GM23248 (cell line): ENCODE measurements around the gene UPF1. TPM values are rescaled to one million over a fixed set of nuclear protein-coding genes. Genes with fewer than 3 reads are reported as not detected.

Experiments
- DNase-seq: peaks from one replicate; pipeline ENCODE4 v3.0.0-alpha.2; 2015
- H2AFZ ChIP-seq: fragments of 200-600 bp; sonication (generic); 2 replicates; pipeline ENCODE4 v1.6.1; 2016; ENCODE audit warnings: antibody characterized with exemption
- H3F3A ChIP-seq: fragments of 200-600 bp; sonication (generic); 2 replicates; pipeline ENCODE4 v1.6.1; 2016; ENCODE audit warnings: mild to moderate bottlenecking, antibody characterized with exemption, mixed run types; ENCODE audit not compliant: insufficient read depth
- H3K27ac ChIP-seq: fragments of 200-600 bp; sonication (generic); 2 replicates; pipeline ENCODE4 v1.5.1; 2016; ENCODE audit warnings: mild to moderate bottlenecking
- H3K27me3 ChIP-seq: fragments of 200-600 bp; sonication (generic); replicated peaks from 2 replicates; pipeline ENCODE4 v1.6.1; 2016; ENCODE audit warnings: mild to moderate bottlenecking; ENCODE audit not compliant: insufficient read depth
- H3K36me3 ChIP-seq: fragments of 200-600 bp; sonication (generic); 2 replicates; pipeline ENCODE4 v1.6.1; 2016; ENCODE audit warnings: low read depth, mild to moderate bottlenecking
- H3K4me1 ChIP-seq: fragments of 200-600 bp; sonication (generic); 2 replicates; pipeline ENCODE4 v1.6.1; 2016; ENCODE audit warnings: mild to moderate bottlenecking; ENCODE audit not compliant: insufficient read depth
- H3K4me2 ChIP-seq: fragments of 200-600 bp; sonication (generic); one replicate; pipeline ENCODE4 v1.6.1; 2016; ENCODE audit warnings: mild to moderate bottlenecking; ENCODE audit not compliant: unreplicated experiment
- H3K4me3 ChIP-seq: fragments of 200-600 bp; sonication (generic); 2 replicates; pipeline ENCODE4 v1.5.1; 2016; ENCODE audit warnings: mild to moderate bottlenecking
- H3K79me2 ChIP-seq: fragments of 200-600 bp; sonication (generic); 2 replicates; pipeline ENCODE4 v1.6.1; 2016; ENCODE audit warnings: mild to moderate bottlenecking; ENCODE audit not compliant: insufficient read depth
- H3K9ac ChIP-seq: fragments of 200-600 bp; sonication (generic); 2 replicates; pipeline ENCODE4 v1.6.1; 2016; ENCODE audit warnings: mild to moderate bottlenecking
- H3K9me2 ChIP-seq: fragments of 200-600 bp; sonication (generic); 2 replicates; pipeline ENCODE4 v1.6.1; 2016; ENCODE audit warnings: mixed run types, mild to moderate bottlenecking, moderate library complexity; ENCODE audit not compliant: insufficient read depth
- H3K9me3 ChIP-seq: fragments of 200-600 bp; sonication (generic); one replicate; pipeline ENCODE4 v1.6.1; 2017; ENCODE audit warnings: low read depth
- H4K20me1 ChIP-seq: fragments of 200-600 bp; sonication (generic); 2 replicates; pipeline ENCODE4 v1.6.0; 2016; ENCODE audit not compliant: insufficient read depth
- EZH2 ChIP-seq: fragments of 200-600 bp; sonication (generic); IDR thresholded peaks from 2 replicates; pipeline ENCODE4 v1.6.1; 2018; ENCODE audit warnings: antibody characterized with exemption, mild to moderate bottlenecking; ENCODE audit not compliant: insufficient read depth, poor library complexity, severe bottlenecking
- EZH2phosphoT487 ChIP-seq: fragments of 200-600 bp; sonication (generic); IDR thresholded peaks from 2 replicates; pipeline ENCODE4 v1.6.1; 2018; ENCODE audit warnings: antibody characterized with exemption, moderate library complexity, mild to moderate bottlenecking, low read depth; ENCODE audit not compliant: insufficient read depth
- WGBS, 2 experiments: methylation state at CpG; one replicate each; pipeline ENCODE4 v1.1.6; 2015 to 2017; ENCODE audit warnings: low lambda C conversion rate in 2 of 2, low coverage in 1 of 2; ENCODE audit errors: missing lambda C conversion rate in 2 of 2; 5-methylcytosine and 5-hydroxymethylcytosine counted together
- in situ Hi-C: fragments of 300-500 bp; cut with MboI; formaldehyde crosslinking; loops from 2 replicates; pipeline ENCODE4 v1.15.0; 2020
- polyA plus RNA-seq: library from polyadenylated mRNA; unstranded; fragments of >200 nt; fragmentation: Nextera tagmentation; extraction: Ambion mirVana; gene quantifications from 2 replicates; pipeline ENCODE4 v1.2.1, GENCODE V29; 2016
- total RNA-seq: library from RNA; depleted of rRNA; stranded (reverse); fragments of >200 nt; shearing (Covaris generic); gene quantifications from 2 replicates; pipeline ENCODE4 v1.2.3, GENCODE V29; 2014

UPF1 gene
- total and polyA plus RNA-seq, 2 experiments from 2014 or later: 4.3 to 57.4 TPM

DNA sequence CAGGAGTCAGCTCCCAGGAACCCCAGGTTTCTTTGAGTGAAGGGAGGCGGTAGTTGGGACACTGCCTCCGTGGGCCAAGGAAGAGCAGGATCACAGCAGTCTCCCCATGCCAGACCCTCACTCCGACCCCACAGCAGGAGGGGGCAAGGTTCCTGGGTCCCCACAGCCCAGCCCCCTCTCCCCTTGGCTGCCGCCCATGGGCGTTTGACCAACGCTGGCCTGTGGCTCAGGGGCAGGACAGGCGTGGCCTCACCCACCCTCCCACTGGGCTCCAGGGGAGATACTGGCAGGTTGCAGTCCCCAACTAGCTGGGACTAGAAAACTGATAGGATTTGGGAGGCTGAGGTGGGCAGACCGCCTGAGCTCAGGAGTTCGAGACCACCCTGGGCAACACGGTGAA is 78.3 kb downstream of the UPF1 start:
- Histone ChIP-seq H3K36me3 (no peaks in the 10 kb centered on the region), H3K4me2 (no peak overlapping the region), H3K4me3 (no peak overlapping the region), H3K27ac (no peak overlapping the region), H3K9me3 (no peaks in the 10 kb centered on the region), H4K20me1 (no peaks in the 10 kb centered on the region), H3K27me3 (no peaks in the 10 kb centered on the region), H3K4me1 (no peaks in the 10 kb centered on the region), H2AFZ (no peak overlapping the region), H3F3A (no peaks in the 10 kb centered on the region), H3K79me2 (peaks cover 51% of the 10 kb centered on the region), H3K9ac (no peak overlapping the region), H3K9me2 (no peaks in the 10 kb centered on the region)
- TF ChIP-seq EZH2 (no peak), EZH2phosphoT487 (no peak)
- WGBS, 2 experiments: 74 to 81% methylated on average over 9 of the region's 10 CpGs
- DNase-seq: no peak
- in situ Hi-C loops: no loop called here

DNA sequence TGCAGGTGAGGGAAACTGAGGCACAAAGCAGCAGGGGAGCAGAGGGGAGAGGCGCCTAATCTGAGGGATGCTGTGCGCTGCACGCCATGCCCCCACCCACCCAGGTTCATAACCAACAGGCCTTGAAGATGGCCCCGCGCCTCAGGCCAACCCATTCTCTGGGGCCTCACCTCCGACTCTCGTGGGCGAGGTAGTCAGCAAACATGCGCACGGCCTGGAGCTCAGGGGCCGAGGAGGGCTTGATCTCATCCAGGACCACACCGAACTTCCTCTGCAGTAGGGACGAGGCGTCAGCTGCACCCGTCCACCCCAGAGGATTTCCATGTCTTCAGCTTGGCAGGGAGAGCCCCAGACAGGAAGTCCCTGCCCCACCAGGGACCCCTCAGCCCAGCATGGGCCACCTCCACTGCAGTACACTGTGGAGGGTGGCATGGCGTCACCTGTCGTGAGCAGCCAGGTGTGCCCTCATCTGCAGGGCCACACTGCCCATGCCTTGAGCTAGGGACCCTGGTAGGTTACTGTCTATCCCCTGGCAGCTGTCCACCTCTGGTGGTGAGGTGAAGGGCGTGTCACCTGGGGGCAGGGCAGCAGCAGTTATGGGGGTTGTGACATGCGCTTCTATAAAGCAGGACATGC is 79.2 kb downstream of the UPF1 start:
- 95 to 96% methylated on average over 17 to 19 of the region's 19 CpGs for WGBS, 2 experiments
- H3F3A ChIP-seq: no peaks in the 10 kb centered on the region
- no peaks in the 10 kb centered on the region for H3K9me2 ChIP-seq
- H3K36me3 ChIP-seq: no peaks in the 10 kb centered on the region
- peaks cover 60% of the 10 kb centered on the region for H3K79me2 ChIP-seq
- no peak overlapping the region for H3K27ac ChIP-seq
- H3K4me3 ChIP-seq: no peak overlapping the region
- no peak overlapping the region for H3K9ac ChIP-seq
- H4K20me1 ChIP-seq: no peaks in the 10 kb centered on the region
- no peaks in the 10 kb centered on the region for H3K9me3 ChIP-seq
- in situ Hi-C loops: no loop called here
- TF ChIP-seq EZH2phosphoT487 (no peak), EZH2 (no peak)
- H3K4me2 ChIP-seq: no peak overlapping the region
- H2AFZ ChIP-seq: no peak overlapping the region
- H3K4me1 ChIP-seq: no peaks in the 10 kb centered on the region
- no peaks in the 10 kb centered on the region for H3K27me3 ChIP-seq
- no peak for DNase-seq

- no peaks in the 10 kb centered on the region for H3K36me3 ChIP-seq
- H3K27ac ChIP-seq: no peak overlapping the region
- H3K9me3 ChIP-seq: no peaks in the 10 kb centered on the region
- peaks cover 80% of the 10 kb centered on the region for H3K79me2 ChIP-seq
- H3K9ac ChIP-seq: no peak overlapping the region
- H3K9me2 ChIP-seq: no peaks in the 10 kb centered on the region
- no peaks in the 10 kb centered on the region for H4K20me1 ChIP-seq
- no peaks in the 10 kb centered on the region for H3K27me3 ChIP-seq
- no peak for DNase-seq
- no peak overlapping the region for H3K4me3 ChIP-seq
- no peak overlapping the region for H3K4me2 ChIP-seq
- 90 to 95% methylated on average over 11 to 14 of the region's 14 CpGs for WGBS, 2 experiments
- no peak overlapping the region for H2AFZ ChIP-seq
- in situ Hi-C loops: no loop called here
- peaks cover under 1% of the 10 kb centered on the region; the same call in 1 of the 2 replicates for H3F3A ChIP-seq
- H3K4me1 ChIP-seq: peaks cover 9% of the 10 kb centered on the region
- no peak for TF ChIP-seq EZH2
- TF ChIP-seq EZH2phosphoT487: no peak
Observed at GRCh38 chr19:18912933-18913332, 81.2 kb downstream of the UPF1 start.

GRCh38 chr19:18913466-18913865 is 81.7 kb downstream of the UPF1 start:
- WGBS, 2 experiments: 84 to 94% methylated on average over 5 of the region's 5 CpGs
- DNase-seq: no peak
- Histone ChIP-seq H3K9me2 (no peaks in the 10 kb centered on the region), H3K79me2 (peaks cover 86% of the 10 kb centered on the region), H3F3A (peaks cover 6% of the 10 kb centered on the region; the same call in 1 of the 2 replicates), H3K4me3 (no peak overlapping the region), H3K36me3 (no peaks in the 10 kb centered on the region), H3K9ac (no peak overlapping the region), H3K27me3 (no peaks in the 10 kb centered on the region), H3K27ac (no peak overlapping the region), H3K4me2 (no peak overlapping the region), H2AFZ (no peak overlapping the region), H4K20me1 (no peaks in the 10 kb centered on the region), H3K4me1 (peaks cover 11% of the 10 kb centered on the region), H3K9me3 (no peaks in the 10 kb centered on the region)
- in situ Hi-C loops: no loop called here
- no peak for TF ChIP-seq EZH2phosphoT487
- TF ChIP-seq EZH2: no peak
